H9 (cell line): ENCODE data around the gene KDM4C. TPM values are rescaled to one million over a fixed set of nuclear protein-coding genes. Genes with fewer than 3 reads are reported as not detected.

Experiments
- DNase-seq: peaks from one replicate; pipeline ENCODE4 v3.0.0-alpha.2; 2017
- H2AFZ ChIP-seq: one replicate; pipeline ENCODE4 v1.6.1; 2013; ENCODE audit warnings: mild to moderate bottlenecking, low read length, control low read depth, moderate library complexity
- H2AK5ac ChIP-seq: 2 replicates; pipeline ENCODE4 v1.6.1; 2013; ENCODE audit warnings: low read length, control low read depth, mixed read lengths; ENCODE audit not compliant: insufficient read length
- H2BK120ac ChIP-seq: one replicate; pipeline ENCODE4 v1.6.1; 2013; ENCODE audit warnings: low read depth, mild to moderate bottlenecking, low read length, control low read depth, inconsistent platforms; ENCODE audit not compliant: poor library complexity, severe bottlenecking
- H2BK12ac ChIP-seq: 2 replicates; pipeline ENCODE4 v1.6.1; 2013; ENCODE audit warnings: low read length, control low read depth, mixed read lengths, low read depth; ENCODE audit not compliant: insufficient read length
- H2BK15ac ChIP-seq: 2 replicates; pipeline ENCODE4 v1.6.1; 2013; ENCODE audit warnings: low read depth, low read length, control low read depth
- H2BK20ac ChIP-seq: one replicate; pipeline ENCODE4 v1.6.1; 2013; ENCODE audit warnings: low read depth, mild to moderate bottlenecking, low read length, control low read depth, inconsistent platforms; ENCODE audit not compliant: poor library complexity, severe bottlenecking
- H2BK5ac ChIP-seq: 2 replicates; pipeline ENCODE4 v1.6.1; 2013; ENCODE audit warnings: low read length, control low read depth, mixed read lengths; ENCODE audit not compliant: insufficient read length
- H3K14ac ChIP-seq: 2 replicates; pipeline ENCODE4 v1.6.1; 2013; ENCODE audit warnings: low read length, control low read depth; ENCODE audit not compliant: insufficient read depth
- H3K18ac ChIP-seq: 2 replicates; pipeline ENCODE4 v1.6.1; 2013; ENCODE audit warnings: low read depth, mild to moderate bottlenecking, mixed read lengths, low read length, control low read depth; ENCODE audit not compliant: insufficient read length
- H3K23ac ChIP-seq: 2 replicates; pipeline ENCODE4 v1.6.1; 2013; ENCODE audit warnings: low read length, control low read depth, mixed read lengths, low read depth; ENCODE audit not compliant: insufficient read length
- H3K23me2 ChIP-seq: 2 replicates; pipeline ENCODE4 v1.6.1; 2013; ENCODE audit warnings: low read depth, mild to moderate bottlenecking, mixed read lengths, low read length, control low read depth; ENCODE audit not compliant: insufficient read length, poor library complexity, severe bottlenecking
- H3K27ac ChIP-seq: 2 replicates; pipeline ENCODE4 v1.5.1; 2013; ENCODE audit warnings: low read length, control low read depth, mixed read lengths, low read depth; ENCODE audit not compliant: insufficient read length
- H3K27me3 ChIP-seq: 2 replicates; pipeline ENCODE4 v1.6.1; 2013; ENCODE audit warnings: low read length, control low read depth, inconsistent platforms; ENCODE audit not compliant: insufficient read depth
- H3K4ac ChIP-seq: 2 replicates; pipeline ENCODE4 v1.6.1; 2013; ENCODE audit warnings: low read depth, mild to moderate bottlenecking, control low read depth, inconsistent platforms, low read length, moderate library complexity
- H3K4me1 ChIP-seq: 2 replicates; pipeline ENCODE4 v1.6.1; 2013; ENCODE audit warnings: low read length, control low read depth, inconsistent platforms; ENCODE audit not compliant: insufficient read depth
- H3K4me2 ChIP-seq: 2 replicates; pipeline ENCODE4 v1.6.1; 2013; ENCODE audit warnings: low read length, control low read depth, mixed read lengths; ENCODE audit not compliant: insufficient read length, insufficient read depth
- H3K56ac ChIP-seq: 2 replicates; pipeline ENCODE4 v1.6.1; 2013; ENCODE audit warnings: low read depth, mild to moderate bottlenecking, mixed read lengths, low read length, control low read depth; ENCODE audit not compliant: insufficient read length
- H3K79me1 ChIP-seq: 2 replicates; pipeline ENCODE4 v1.6.1; 2013; ENCODE audit warnings: low read depth, mild to moderate bottlenecking, moderate library complexity, low read length, control low read depth, inconsistent platforms; ENCODE audit not compliant: insufficient read depth, poor library complexity, severe bottlenecking
- H3K79me2 ChIP-seq: 2 replicates; pipeline ENCODE4 v1.6.1; 2013; ENCODE audit warnings: low read length, control low read depth, inconsistent platforms; ENCODE audit not compliant: insufficient read depth
- H3K9ac ChIP-seq: 2 replicates; pipeline ENCODE4 v1.6.1; 2013; ENCODE audit warnings: low read length, control low read depth, mixed read lengths; ENCODE audit not compliant: insufficient read length; ENCODE audit errors: extremely low read depth
- H3K9me3 ChIP-seq: one replicate; pipeline ENCODE4 v1.6.1; 2013; ENCODE audit warnings: low read depth, low read length, inconsistent platforms; ENCODE audit not compliant: control insufficient read depth
- H3T11ph ChIP-seq: one replicate; pipeline ENCODE4 v1.6.1; 2013; ENCODE audit warnings: mild to moderate bottlenecking, low read length, control low read depth, inconsistent platforms
- H4K20me1 ChIP-seq: one replicate; pipeline ENCODE4 v1.6.1; 2013; ENCODE audit not compliant: control insufficient read depth, insufficient read length, insufficient read depth
- H4K5ac ChIP-seq: 2 replicates; pipeline ENCODE4 v1.6.1; 2013; ENCODE audit warnings: low read depth, mild to moderate bottlenecking, mixed read lengths, low read length, control low read depth; ENCODE audit not compliant: insufficient read length
- H4K8ac ChIP-seq: replicated peaks from 2 replicates; pipeline ENCODE4 v1.6.1; 2013; ENCODE audit warnings: low read length, control low read depth, mixed read lengths, low read depth; ENCODE audit not compliant: insufficient read length
- H4K91ac ChIP-seq: 2 replicates; pipeline ENCODE4 v1.6.1; 2013; ENCODE audit warnings: low read depth, mild to moderate bottlenecking, moderate library complexity, mixed read lengths, low read length, control low read depth; ENCODE audit not compliant: insufficient read length
- H3K27ac Mint-ChIP-seq, 3 experiments: 2 replicates in 2 of 3; 3 replicates in 1 of 3; pipeline ENCODE4 v1.8.0; 2020 to 2021; ENCODE audit warnings: mixed read lengths in 3 of 3, mild to moderate bottlenecking in 1 of 3, moderate library complexity in 1 of 3
- H3K27me3 Mint-ChIP-seq: 2 replicates; pipeline ENCODE4 v1.8.0; 2021; ENCODE audit warnings: low read depth, mild to moderate bottlenecking, moderate library complexity, mixed read lengths
- H3K36me3 Mint-ChIP-seq, 3 experiments: 2 replicates in 2 of 3; 3 replicates in 1 of 3; pipeline ENCODE4 v1.8.0; 2020 to 2021; ENCODE audit warnings: low read depth in 3 of 3, mixed read lengths in 3 of 3; ENCODE audit not compliant: insufficient read depth in 1 of 3
- H3K4me1 Mint-ChIP-seq, 2 experiments: 2 replicates each; pipeline ENCODE4 v1.8.0; 2020; ENCODE audit warnings: mixed read lengths in 2 of 2
- H3K4me3 Mint-ChIP-seq, 2 experiments: 2 replicates in 1 of 2; 3 replicates in 1 of 2; pipeline ENCODE4 v1.8.0; 2020 to 2021; ENCODE audit warnings: mild to moderate bottlenecking in 2 of 2, mixed read lengths in 2 of 2, moderate library complexity in 1 of 2
- H3K9me3 Mint-ChIP-seq, 2 experiments: 2 replicates in 1 of 2; 3 replicates in 1 of 2; pipeline ENCODE4 v1.8.0; 2020; ENCODE audit warnings: mild to moderate bottlenecking in 2 of 2, mixed read lengths in 2 of 2, moderate library complexity in 1 of 2
- CTCF ChIP-seq: fragments of 200-600 bp; sonication (generic); conservative IDR thresholded peaks from 3 replicates; pipeline ENCODE4 v1.8.0; 2021; ENCODE audit warnings: antibody characterized with exemption, mild to moderate bottlenecking
- WGBS: extraction: QIAGEN DNeasy Blood & Tissue Kit; methylation state at CpG from one replicate; pipeline ENCODE4 v1.1.7; 2013; ENCODE audit warnings: missing lambda C conversion rate, low lambda C conversion rate, mixed read lengths; ENCODE audit not compliant: insufficient read length; ENCODE audit errors: extremely low coverage; 5-methylcytosine and 5-hydroxymethylcytosine counted together
- total RNA-seq: library from RNA; stranded (reverse); gene quantifications from 2 replicates; pipeline ENCODE4 v1.2.1, GENCODE V29; 2021

The KDM4C gene
- total RNA-seq, 1 experiment from 2014 or later, result 24.0 TPM

- H4K91ac ChIP-seq, result no peak overlapping the region
- no peaks in the 10 kb centered on the region for H4K20me1 ChIP-seq
- Mint-ChIP-seq H3K4me1 (peaks cover 8 to 12% of the 10 kb centered on the region in 2 experiments), H3K36me3 (peaks cover 6 to 17% (median 12%) of the 10 kb centered on the region in 3 experiments; a peak in 6 of 7 replicates), H3K27me3 (no peaks in the 10 kb centered on the region; the same call in 1 of the 2 replicates), H3K9me3 (peaks cover 6 to 9% of the 10 kb centered on the region in 2 experiments; a peak in 2 of 5 replicates), H3K27ac (peak overlapping the region in 1 of 3 experiments; percentile 2; a peak in 1 of 7 replicates), H3K4me3 (no peak overlapping the region)
- H2BK5ac ChIP-seq, result no peak overlapping the region
- no peak overlapping the region for H3K18ac ChIP-seq
- no peak overlapping the region for H2BK120ac ChIP-seq
- H2BK15ac ChIP-seq, result no peak overlapping the region
- no peak overlapping the region for H3K27ac ChIP-seq
- no peak overlapping the region for H2BK20ac ChIP-seq
- H3K14ac ChIP-seq, result no peak overlapping the region
- no peak overlapping the region for H3K9ac ChIP-seq
- no peaks in the 10 kb centered on the region; the same call in 1 of the 2 replicates for H3K4me1 ChIP-seq
- H3K9me3 ChIP-seq, result no peaks in the 10 kb centered on the region
- H3K56ac ChIP-seq, result no peak overlapping the region
- no CpG with 5 or more reads among the region's 3 CpGs for WGBS
- no peak overlapping the region for H4K8ac ChIP-seq
- no peak overlapping the region for H3K4ac ChIP-seq
- no peak overlapping the region for H2BK12ac ChIP-seq
- DNase-seq, result no peak
- no peaks in the 10 kb centered on the region for H3K79me1 ChIP-seq
- no peak overlapping the region for H2AFZ ChIP-seq
- no peak overlapping the region for H3T11ph ChIP-seq
- no peak overlapping the region for H2AK5ac ChIP-seq
- H3K79me2 ChIP-seq, result no peaks in the 10 kb centered on the region
- no peak overlapping the region for H4K5ac ChIP-seq
- no peaks in the 10 kb centered on the region for H3K23me2 ChIP-seq
- no peak overlapping the region for H3K4me2 ChIP-seq
- H3K27me3 ChIP-seq, result no peaks in the 10 kb centered on the region
- H3K23ac ChIP-seq, result no peak overlapping the region
- TF ChIP-seq CTCF, result no peak
Measured at GRCh38 chr9:7094576-7094975, 336.8 kb downstream of the KDM4C start.
